Body of pancreas (tissue), 4 donors: ENCODE measurements around the gene USP22. TPM values are rescaled to one million over a fixed set of nuclear protein-coding genes. Genes with fewer than 3 reads are reported as not detected.
A peak's percentile ranks its signal among the peaks of the same experiment; 100 is the strongest.

Source experiments
- ATAC-seq: fragments of 150-250 bp; one replicate; pipeline ENCODE4 v1.9.1; 2016
- DNase-seq, 4 donors: peaks; one replicate each; pipeline ENCODE4 v3.0.0-alpha.2; 2019
- H3K27ac ChIP-seq, 4 donors: fragments of 200-600 bp; sonication (generic); 1 replicate in 3 of 4; 2 replicates in 1 of 4; pipeline versions ENCODE4 v1.5.1 to v1.6.1; 2016 to 2019; ENCODE audit warnings: mild to moderate bottlenecking in 1 of 4, mixed read lengths in 1 of 4, moderate library complexity in 1 of 4
- H3K27me3 ChIP-seq, 2 donors: fragments of 200-600 bp; sonication (generic); one replicate each; pipeline ENCODE4 v1.6.0; 2016; ENCODE audit warnings: mild to moderate bottlenecking in 1 of 2
- H3K36me3 ChIP-seq, 2 donors: fragments of 200-600 bp; sonication (generic); replicated peaks in 1 of 2; 2 replicates each; pipeline ENCODE4 v1.5.1; 2016; ENCODE audit warnings: low read depth in 2 of 2; ENCODE audit not compliant: insufficient read depth in 1 of 2
- H3K4me1 ChIP-seq: fragments of 200-600 bp; sonication (generic); one replicate; pipeline ENCODE4 v1.6.0; 2016
- H3K4me3 ChIP-seq, 2 donors: fragments of 200-600 bp; sonication (generic); 1 replicate in 1 of 2; 2 replicates in 1 of 2; pipeline ENCODE4 v1.5.1; 2016 to 2019
- H3K9me3 ChIP-seq, 3 donors: fragments of 200-600 bp; sonication (generic); 1 replicate in 2 of 3; 2 replicates in 1 of 3; pipeline ENCODE4 v1.5.1; 2016
- POLR2A ChIP-seq, 3 donors: fragments of 450-650 bp; IDR thresholded peaks; one replicate each; pipeline ENCODE4 v1.6.1; 2016; ENCODE audit warnings: antibody characterized with exemption in 3 of 3, mild to moderate bottlenecking in 2 of 3
- WGBS, 2 donors: methylation state at CpG; one replicate each; pipeline ENCODE4 v1.1.5; 2017; 5-methylcytosine and 5-hydroxymethylcytosine counted together
- intact Hi-C: fragments of 100-400 bp; cut with DNase I; formaldehyde crosslinking; loops from one replicate; pipeline ENCODE4 v1.15.1; 2023
- total RNA-seq, 2 donors: library from RNA; depleted of rRNA; stranded (reverse); fragments of >200 nt; gene quantifications; one replicate each; pipeline ENCODE4 v1.1.0, GENCODE V29; 2016
- TF ChIP-seq, protein P1 (sequence below), 7 experiments: fragments of 450-650 bp in 4 of 7; fragments of 200-600 bp in 3 of 7; sonication (generic) in 3 of 7; IDR thresholded peaks; one replicate each; pipeline ENCODE4 v1.5.1; 2016 to 2019; ENCODE audit warnings: antibody characterized with exemption in 7 of 7

Gene USP22
- total RNA-seq, 2 donors from 2014 or later: 66.4 to 79.4 TPM

DNA sequence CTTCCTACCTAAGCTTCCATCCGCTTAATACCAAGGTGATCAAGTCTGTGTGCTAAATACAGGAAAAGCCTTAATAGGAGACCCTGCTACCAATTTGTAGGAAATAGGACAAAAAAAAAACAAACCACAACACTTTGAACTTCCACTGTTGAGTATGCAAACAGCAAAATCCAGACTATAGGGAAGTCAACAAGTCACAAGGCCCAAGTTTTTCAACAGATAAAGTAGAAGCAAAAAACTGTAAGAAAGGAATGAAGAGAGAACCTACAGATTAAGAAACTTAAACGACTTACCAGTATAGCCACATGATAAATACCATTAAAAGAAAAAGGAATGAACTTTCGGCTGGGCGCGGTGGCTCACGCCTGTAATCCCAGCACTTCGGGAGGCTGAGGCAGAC, 7.4 kb downstream of the USP22 start:
- H3K4me3 ChIP-seq: no peak overlapping the region
- H3K4me1 ChIP-seq: peaks cover 92% of the 10 kb centered on the region
- intact Hi-C loops: no loop called here
- no peaks in the 10 kb centered on the region for H3K36me3 ChIP-seq
- 76 to 85% methylated on average over 7 of the region's 7 CpGs for WGBS, 2 donors
- peak overlapping the region in 1 of 4 donors; percentile 34 for H3K27ac ChIP-seq
- DNase-seq (no peak), ATAC-seq (no peak)
- H3K9me3 ChIP-seq: no peaks in the 10 kb centered on the region
- no peak for TF ChIP-seq POLR2A (IDR thresholded peaks at IDR 0.05)
- TF ChIP-seq, protein P1, sequence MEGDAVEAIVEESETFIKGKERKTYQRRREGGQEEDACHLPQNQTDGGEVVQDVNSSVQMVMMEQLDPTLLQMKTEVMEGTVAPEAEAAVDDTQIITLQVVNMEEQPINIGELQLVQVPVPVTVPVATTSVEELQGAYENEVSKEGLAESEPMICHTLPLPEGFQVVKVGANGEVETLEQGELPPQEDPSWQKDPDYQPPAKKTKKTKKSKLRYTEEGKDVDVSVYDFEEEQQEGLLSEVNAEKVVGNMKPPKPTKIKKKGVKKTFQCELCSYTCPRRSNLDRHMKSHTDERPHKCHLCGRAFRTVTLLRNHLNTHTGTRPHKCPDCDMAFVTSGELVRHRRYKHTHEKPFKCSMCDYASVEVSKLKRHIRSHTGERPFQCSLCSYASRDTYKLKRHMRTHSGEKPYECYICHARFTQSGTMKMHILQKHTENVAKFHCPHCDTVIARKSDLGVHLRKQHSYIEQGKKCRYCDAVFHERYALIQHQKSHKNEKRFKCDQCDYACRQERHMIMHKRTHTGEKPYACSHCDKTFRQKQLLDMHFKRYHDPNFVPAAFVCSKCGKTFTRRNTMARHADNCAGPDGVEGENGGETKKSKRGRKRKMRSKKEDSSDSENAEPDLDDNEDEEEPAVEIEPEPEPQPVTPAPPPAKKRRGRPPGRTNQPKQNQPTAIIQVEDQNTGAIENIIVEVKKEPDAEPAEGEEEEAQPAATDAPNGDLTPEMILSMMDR (IDR thresholded peaks at IDR 0.05): no peak
- H3K27me3 ChIP-seq: no peaks in the 10 kb centered on the region

- TF ChIP-seq POLR2A (IDR thresholded peaks at IDR 0.05): no peak
- TF ChIP-seq, protein P1 (IDR thresholded peaks at IDR 0.05): no peak
- Histone ChIP-seq H3K4me1 (peaks cover 92% of the 10 kb centered on the region), H3K9me3 (no peaks in the 10 kb centered on the region), H3K27me3 (no peaks in the 10 kb centered on the region), H3K27ac (peak overlapping the region in 1 of 4 donors; percentile 34), H3K4me3 (no peak overlapping the region), H3K36me3 (no peaks in the 10 kb centered on the region)
- no peak for DNase-seq
- WGBS, 2 donors: 50 to 57% methylated on average over 13 of the region's 13 CpGs
- no peak for ATAC-seq
- intact Hi-C loops: no loop called here
Observed at GRCh38 chr17:21034340-21035235, 8.2 kb downstream of the USP22 start.

DNA sequence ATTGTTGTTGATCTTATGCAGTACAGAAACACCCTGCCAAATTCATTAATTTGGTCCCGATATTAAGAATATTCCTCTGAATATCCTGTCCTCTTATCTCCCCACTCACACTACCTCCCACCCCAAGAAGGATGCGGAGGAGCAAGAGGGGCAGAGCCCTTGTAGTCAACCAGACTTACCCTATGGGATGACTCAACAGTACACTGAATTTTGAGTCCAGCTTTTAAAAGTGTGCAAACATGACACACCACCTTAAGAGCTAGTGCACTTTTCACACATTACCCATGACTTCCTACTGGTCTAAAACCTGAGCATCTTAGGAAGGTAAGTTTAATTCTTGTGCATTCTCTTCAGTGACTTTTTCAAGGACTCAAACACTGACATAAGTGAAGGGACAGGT, 9.5 kb downstream of the USP22 start:
- intact Hi-C loops: no loop called here
- H3K36me3 ChIP-seq: no peaks in the 10 kb centered on the region
- ATAC-seq: no peak
- 76 to 78% methylated on average over 2 of the region's 2 CpGs for WGBS, 2 donors
- no peak overlapping the region for H3K27ac ChIP-seq
- no peak overlapping the region for H3K4me3 ChIP-seq
- H3K4me1 ChIP-seq: peaks cover 94% of the 10 kb centered on the region
- TF ChIP-seq, protein P1 (IDR thresholded peaks at IDR 0.05): no peak
- no peak for TF ChIP-seq POLR2A (IDR thresholded peaks at IDR 0.05)
- no peak for DNase-seq
- no peaks in the 10 kb centered on the region for H3K27me3 ChIP-seq
- no peaks in the 10 kb centered on the region for H3K9me3 ChIP-seq

DNA sequence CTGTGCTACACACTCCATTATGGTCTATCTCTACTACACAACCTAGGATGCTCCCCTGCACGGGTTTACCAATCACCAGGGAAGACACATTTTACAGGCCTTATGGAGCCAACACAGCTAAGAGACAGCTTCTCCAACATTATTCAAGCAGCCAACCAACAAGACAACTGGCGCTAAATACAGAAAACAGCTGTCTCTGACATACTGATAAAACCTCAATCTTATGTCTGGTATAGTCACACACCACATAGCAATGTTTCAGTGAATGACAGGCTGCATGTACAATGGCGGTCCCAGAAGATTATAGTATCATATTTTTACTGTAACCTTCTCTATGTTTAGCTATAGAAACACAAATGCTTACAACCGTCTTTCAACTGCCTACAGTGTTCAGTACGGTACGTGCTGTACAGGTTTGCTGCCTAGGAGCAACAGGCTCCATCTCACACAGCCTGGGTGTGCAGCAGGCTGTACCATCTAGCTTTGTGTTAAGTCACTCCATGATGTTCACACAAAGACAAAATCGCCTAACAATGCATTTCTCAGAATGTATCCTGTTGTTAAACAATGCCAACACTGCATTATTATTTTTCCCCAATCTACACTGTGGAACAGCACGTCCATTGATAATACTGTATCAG, 10.9 kb downstream of the USP22 start:
- Histone ChIP-seq H3K27me3 (no peaks in the 10 kb centered on the region), H3K4me1 (peaks cover 84% of the 10 kb centered on the region), H3K4me3 (no peak overlapping the region), H3K27ac (no peak overlapping the region), H3K9me3 (no peaks in the 10 kb centered on the region), H3K36me3 (peaks cover 0 to 5% of the 10 kb centered on the region in 2 donors)
- no peak for ATAC-seq
- intact Hi-C loops: no loop called here
- no peak for DNase-seq
- WGBS, 2 donors: 70 to 73% methylated on average over 8 of the region's 8 CpGs
- TF ChIP-seq POLR2A (IDR thresholded peaks at IDR 0.05): no peak
- TF ChIP-seq, protein P1 (IDR thresholded peaks at IDR 0.05): no peak
